DOHH2 (cell line): ENCODE measurements around the gene CHPF2.
A peak's percentile ranks its signal among the peaks of the same experiment; 100 is the strongest.

ENCODE experiments used
- H3F3A ChIP-seq: fragments of 200-600 bp; sonication (generic), shearing (Covaris generic); 2 replicates; pipeline ENCODE4 v1.6.0; 2016; ENCODE audit warnings: antibody characterized with exemption, mild to moderate bottlenecking; ENCODE audit not compliant: control insufficient read depth, insufficient read depth
- H3K27ac ChIP-seq: fragments of 200-600 bp; sonication (generic); 2 replicates; pipeline ENCODE4 v1.5.1; 2014; ENCODE audit warnings: low read depth, mild to moderate bottlenecking, low read length, moderate library complexity
- H3K27me3 ChIP-seq: fragments of 200-600 bp; sonication (generic); 2 replicates; pipeline ENCODE4 v1.6.1; 2014; ENCODE audit warnings: mild to moderate bottlenecking, low read length, mixed read lengths; ENCODE audit not compliant: control insufficient read depth
- H3K36me3 ChIP-seq: fragments of 200-600 bp; sonication (generic); 2 replicates; pipeline ENCODE4 v1.6.1; 2014; ENCODE audit warnings: mild to moderate bottlenecking, low read length, moderate library complexity, mixed read lengths; ENCODE audit not compliant: control insufficient read depth
- H3K4me1 ChIP-seq: fragments of 200-600 bp; sonication (generic); 2 replicates; pipeline ENCODE4 v1.6.1; 2014; ENCODE audit warnings: mild to moderate bottlenecking, low read length, mixed read lengths; ENCODE audit not compliant: control insufficient read depth
- H3K4me2 ChIP-seq: fragments of 200-600 bp; sonication (generic); 2 replicates; pipeline ENCODE4 v1.6.0; 2014; ENCODE audit warnings: mild to moderate bottlenecking, low read length, moderate library complexity
- H3K4me3 ChIP-seq: fragments of 200-600 bp; sonication (generic); 2 replicates; pipeline ENCODE4 v1.5.1; 2014; ENCODE audit warnings: mild to moderate bottlenecking, low read length, mixed read lengths
- H3K79me2 ChIP-seq: fragments of 200-600 bp; sonication (generic); 2 replicates; pipeline ENCODE4 v1.6.1; 2014; ENCODE audit warnings: mild to moderate bottlenecking, low read length, mixed read lengths; ENCODE audit not compliant: control insufficient read depth
- H3K9me2 ChIP-seq: fragments of 200-600 bp; sonication (generic); replicated peaks from 2 replicates; pipeline ENCODE4 v1.6.1; 2014; ENCODE audit warnings: mild to moderate bottlenecking, low read length, mixed read lengths; ENCODE audit not compliant: control insufficient read depth
- H3K9me3 ChIP-seq: fragments of 200-600 bp; sonication (generic); 2 replicates; pipeline ENCODE4 v1.6.1; 2014; ENCODE audit warnings: antibody characterized with exemption, low read length, mixed read lengths; ENCODE audit not compliant: control insufficient read depth, insufficient read depth
- H4K20me1 ChIP-seq: fragments of 200-600 bp; sonication (generic); 2 replicates; pipeline ENCODE4 v1.6.0; 2014; ENCODE audit warnings: low read depth, mild to moderate bottlenecking, antibody characterized with exemption, low read length, moderate library complexity; ENCODE audit not compliant: control insufficient read depth, insufficient read depth
- CTCF ChIP-seq: fragments of 200-600 bp; sonication (generic); IDR thresholded peaks from one replicate; pipeline ENCODE4 v1.5.1; 2014; ENCODE audit warnings: antibody characterized with exemption, mild to moderate bottlenecking, low read depth, low read length; ENCODE audit not compliant: poor library complexity, severe bottlenecking
- EZH2phosphoT487 ChIP-seq: fragments of 200-600 bp; sonication (generic); IDR thresholded peaks from 2 replicates; pipeline ENCODE4 v1.6.1; 2017; ENCODE audit warnings: borderline replicate concordance, mild to moderate bottlenecking, antibody characterized with exemption, low read length, moderate library complexity, mixed read lengths

CHPF2 gene

GRCh38 chr7:151241755-151242096, 9.4 kb downstream of the CHPF2 start:
- Histone ChIP-seq H3K4me3 (no peak overlapping the region), H4K20me1 (0 out of 2 replicates have a peak, but pooled peaks cover 4% of the 10 kb centered on the region), H3K27ac (no peak overlapping the region), H3K4me2 (no peak overlapping the region), H3K9me3 (no peaks in the 10 kb centered on the region), H3K4me1 (peaks cover 37% of the 10 kb centered on the region), H3K79me2 (no peaks in the 10 kb centered on the region), H3K9me2 (no peaks in the 10 kb centered on the region), H3K36me3 (peaks cover 17% of the 10 kb centered on the region; the same call in 1 of the 2 replicates), H3K27me3 (peaks cover 27% of the 10 kb centered on the region), H3F3A (no peaks in the 10 kb centered on the region)
- no peak for TF ChIP-seq CTCF
- TF ChIP-seq EZH2phosphoT487: no peak

GRCh38 chr7:151242159-151243044, 10.1 kb downstream of the CHPF2 start:
- H3K4me1 ChIP-seq: peaks cover 37% of the 10 kb centered on the region
- no peak overlapping the region for H3K4me2 ChIP-seq
- peaks cover 12% of the 10 kb centered on the region; the same call in 1 of the 2 replicates for H3K36me3 ChIP-seq
- no peak overlapping the region for H3K4me3 ChIP-seq
- H3K27me3 ChIP-seq: peaks cover 34% of the 10 kb centered on the region
- H3K79me2 ChIP-seq: no peaks in the 10 kb centered on the region
- no peaks in the 10 kb centered on the region for H3F3A ChIP-seq
- H3K9me2 ChIP-seq: no peaks in the 10 kb centered on the region
- TF ChIP-seq CTCF: no peak
- TF ChIP-seq EZH2phosphoT487: no peak
- peaks cover 8% of the 10 kb centered on the region; the same call in 1 of the 2 replicates for H4K20me1 ChIP-seq
- no peaks in the 10 kb centered on the region for H3K9me3 ChIP-seq
- no peak overlapping the region for H3K27ac ChIP-seq

GRCh38 chr7:151243045-151243349, 10.7 kb downstream of the CHPF2 start:
- Histone ChIP-seq H3K9me3 (no peaks in the 10 kb centered on the region), H3K27me3 (peaks cover 40% of the 10 kb centered on the region), H3K9me2 (no peaks in the 10 kb centered on the region), H4K20me1 (peaks cover 8% of the 10 kb centered on the region; the same call in 1 of the 2 replicates), H3K4me3 (peak overlapping the region; percentile 19; the same call in 1 of the 2 replicates), H3K4me2 (peak overlapping the region; percentile 54), H3K27ac (no peak overlapping the region), H3K36me3 (peaks cover 6% of the 10 kb centered on the region; the same call in 1 of the 2 replicates), H3F3A (no peaks in the 10 kb centered on the region), H3K79me2 (no peaks in the 10 kb centered on the region), H3K4me1 (peaks cover 38% of the 10 kb centered on the region)
- no peak for TF ChIP-seq CTCF
- no peak for TF ChIP-seq EZH2phosphoT487
